ENCODE data around the gene AQP12B.

The AQP12B gene

GRCh38 chr2:240632306-240632721 is 50.4 kb downstream of the AQP12B start:
- no peak for DNase-seq (ENCODE audit: low spot score)

DNA sequence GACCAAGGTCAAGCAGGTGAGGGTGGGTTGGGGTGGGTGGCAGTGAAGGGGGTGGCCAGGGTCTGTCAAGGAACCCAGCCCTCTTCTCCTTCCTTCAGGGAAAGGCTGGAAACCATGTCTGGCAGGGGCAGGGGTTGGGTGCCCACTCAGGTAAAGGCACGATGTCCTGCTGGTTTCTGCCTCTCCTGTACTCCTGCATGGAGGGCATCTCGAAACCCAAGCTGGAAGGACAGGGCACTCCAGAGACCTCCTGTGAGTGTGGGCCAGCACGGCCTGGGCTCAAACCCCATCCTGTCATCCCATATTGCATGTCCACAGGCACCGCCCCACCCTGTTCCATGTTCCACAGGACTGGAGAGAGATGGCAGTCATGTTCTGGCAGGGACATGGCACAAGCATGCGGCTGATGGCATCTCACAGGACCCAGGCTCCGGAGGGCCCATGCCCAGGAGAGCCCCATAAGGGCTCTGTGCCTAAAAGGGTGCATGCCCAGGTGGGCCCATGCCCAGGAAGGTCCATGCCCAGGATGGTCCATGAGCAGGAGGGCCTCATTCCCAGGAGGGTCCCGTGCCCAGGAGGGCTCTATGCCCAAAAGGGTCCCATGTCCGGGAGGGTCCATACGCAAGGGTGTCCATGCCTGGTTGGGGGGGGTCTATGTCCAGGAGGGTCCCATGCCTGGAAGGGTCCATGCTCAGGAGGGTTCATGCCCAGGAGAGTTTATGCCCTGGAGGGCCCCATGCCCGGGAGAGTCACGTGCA is 51.0 kb downstream of the AQP12B start:
- DNase-seq (ENCODE audit: low spot score) = no peak

DNA sequence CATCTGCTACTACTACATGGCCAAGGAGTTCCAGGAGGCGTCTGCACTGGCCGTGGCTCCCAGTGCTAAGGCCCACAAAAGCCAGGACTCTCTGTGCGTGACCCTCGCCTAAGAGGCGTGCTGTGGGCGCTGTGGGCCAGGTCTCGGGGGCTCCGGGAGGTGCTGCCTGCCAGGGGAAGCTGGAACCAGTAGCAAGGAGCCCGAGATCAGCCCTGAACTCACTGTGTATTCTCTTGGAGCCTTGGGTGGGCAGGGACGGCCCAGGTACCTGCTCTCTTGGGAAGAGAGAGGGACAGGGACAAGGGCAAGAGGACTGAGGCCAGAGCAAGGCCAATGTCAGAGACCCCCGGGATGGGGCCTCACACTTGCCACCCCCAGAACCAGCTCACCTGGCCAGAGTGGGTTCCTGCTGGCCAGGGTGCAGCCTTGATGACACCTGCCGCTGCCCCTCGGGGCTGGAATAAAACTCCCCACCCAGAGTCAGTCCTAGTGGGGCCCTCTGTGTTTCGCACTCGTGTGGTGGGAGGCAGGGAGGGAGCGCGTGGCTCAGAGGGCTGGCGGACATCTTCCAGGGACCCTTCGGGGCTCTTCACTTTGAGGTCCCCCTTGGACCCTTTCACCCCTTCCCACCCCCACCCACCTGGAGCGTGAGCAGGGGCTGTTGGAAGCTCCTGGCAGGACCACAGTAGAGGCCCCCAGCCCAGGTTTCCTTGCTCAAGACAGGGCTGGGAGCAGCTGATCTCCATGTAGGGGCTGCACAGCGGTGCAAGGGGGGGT is 51.7 kb downstream of the AQP12B start:
- no peak for DNase-seq (ENCODE audit: low spot score)

DNA sequence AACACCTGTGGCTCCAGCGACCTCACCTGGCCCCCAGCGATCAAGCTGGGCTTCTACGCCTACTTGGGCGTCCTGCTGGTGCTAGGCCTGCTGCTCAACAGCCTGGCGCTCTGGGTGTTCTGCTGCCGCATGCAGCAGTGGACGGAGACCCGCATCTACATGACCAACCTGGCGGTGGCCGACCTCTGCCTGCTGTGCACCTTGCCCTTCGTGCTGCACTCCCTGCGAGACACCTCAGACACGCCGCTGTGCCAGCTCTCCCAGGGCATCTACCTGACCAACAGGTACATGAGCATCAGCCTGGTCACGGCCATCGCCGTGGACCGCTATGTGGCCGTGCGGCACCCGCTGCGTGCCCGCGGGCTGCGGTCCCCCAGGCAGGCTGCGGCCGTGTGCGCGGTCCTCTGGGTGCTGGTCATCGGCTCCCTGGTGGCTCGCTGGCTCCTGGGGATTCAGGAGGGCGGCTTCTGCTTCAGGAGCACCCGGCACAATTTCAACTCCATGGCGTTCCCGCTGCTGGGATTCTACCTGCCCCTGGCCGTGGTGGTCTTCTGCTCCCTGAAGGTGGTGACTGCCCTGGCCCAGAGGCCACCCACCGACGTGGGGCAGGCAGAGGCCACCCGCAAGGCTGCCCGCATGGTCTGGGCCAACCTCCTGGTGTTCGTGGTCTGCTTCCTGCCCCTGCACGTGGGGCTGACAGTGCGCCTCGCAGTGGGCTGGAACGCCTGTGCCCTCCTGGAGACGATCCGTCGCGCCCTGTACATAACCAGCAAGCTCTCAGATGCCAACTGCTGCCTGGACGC is 52.5 kb downstream of the AQP12B start:
- DNase-seq (ENCODE audit: low spot score) = no peak

DNA sequence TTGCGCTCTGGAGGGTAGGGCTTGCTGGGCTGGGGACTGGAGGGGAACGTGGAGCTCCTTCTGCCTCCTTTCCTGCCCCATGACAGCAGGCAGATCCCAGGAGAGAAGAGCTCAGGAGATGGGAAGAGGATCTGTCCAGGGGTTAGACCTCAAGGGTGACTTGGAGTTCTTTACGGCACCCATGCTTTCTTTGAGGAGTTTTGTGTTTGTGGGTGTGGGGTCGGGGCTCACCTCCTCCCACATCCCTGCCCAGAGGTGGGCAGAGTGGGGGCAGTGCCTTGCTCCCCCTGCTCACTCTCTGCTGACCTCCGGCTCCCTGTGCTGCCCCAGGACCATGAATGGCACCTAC is 53.1 kb downstream of the AQP12B start:
- DNase-seq (ENCODE audit: low spot score) = no peak

GRCh38 chr2:240628808-240629618 is 53.7 kb downstream of the AQP12B start:
- DNase-seq (ENCODE audit: low spot score) = no peak

- DNase-seq (ENCODE audit: low spot score) = no peak
Observed at GRCh38 chr2:240628507-240628807, 54.2 kb downstream of the AQP12B start.

DNA sequence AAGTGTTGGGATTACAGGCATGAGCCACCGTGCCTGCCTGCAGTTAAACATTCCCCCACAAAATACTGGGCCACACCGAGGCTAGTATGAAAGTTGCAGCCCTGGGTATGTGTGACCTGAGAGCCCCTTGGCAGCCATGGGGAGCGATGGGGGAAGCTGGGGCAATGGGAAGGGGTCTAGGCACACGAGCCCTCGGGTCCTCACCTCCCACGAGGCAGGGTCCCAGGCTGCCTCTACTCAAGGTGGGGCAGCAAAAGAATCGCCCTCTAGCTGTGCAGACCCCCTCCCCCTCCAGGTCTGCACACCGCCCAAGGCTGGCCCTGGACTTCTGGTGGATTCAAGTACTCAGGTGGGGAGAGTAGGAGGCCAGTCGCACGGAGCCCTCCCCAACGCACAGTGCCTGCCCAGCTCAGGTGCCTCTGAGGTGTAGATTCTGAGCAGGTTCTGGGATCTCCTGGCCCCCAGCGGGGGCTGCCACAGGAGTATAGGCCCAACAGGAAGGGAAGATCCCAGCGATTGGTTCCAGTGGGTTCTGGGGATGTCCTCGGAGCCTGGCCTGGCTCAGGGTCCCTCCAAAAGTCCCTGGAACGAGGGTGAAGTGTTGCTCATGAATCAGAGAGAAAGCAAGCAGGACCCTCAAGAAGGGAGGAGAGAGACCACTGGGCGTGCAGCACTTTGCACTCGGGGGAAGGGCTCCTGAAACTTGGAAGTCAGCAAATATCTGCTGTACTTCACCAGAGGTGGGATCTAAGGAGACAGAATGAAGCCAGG is 54.8 kb downstream of the AQP12B start:
- no peak for DNase-seq (ENCODE audit: low spot score)

- no peak for DNase-seq (ENCODE audit: low spot score)
Observed at GRCh38 chr2:240626531-240627300, 56.0 kb downstream of the AQP12B start.
